IMR-90 (cell line): ENCODE data around the gene CHPF2.

Experiments used
- BHLHE40 ChIP-seq: fragments of 150-350 bp; IDR thresholded peaks from 2 replicates; pipeline ENCODE4 v1.6.1; 2016; ENCODE audit warnings: mild to moderate bottlenecking, low read depth, low read length
- CEBPB ChIP-seq: IDR thresholded peaks from 2 replicates; pipeline ENCODE4 v1.6.1; 2012; ENCODE audit warnings: low read depth, low read length, improper control_type of control experiment
- CHD1 ChIP-seq: IDR thresholded peaks from 2 replicates; pipeline ENCODE4 v1.6.1; 2012; ENCODE audit warnings: low read depth, low read length, improper control_type of control experiment
- CTCF ChIP-seq: conservative IDR thresholded peaks from 2 replicates; pipeline ENCODE4 v1.5.1; 2012; ENCODE audit warnings: mild to moderate bottlenecking, low read depth, low read length, improper control_type of control experiment
- FOS ChIP-seq: fragments of 150-350 bp; IDR thresholded peaks from 2 replicates; pipeline ENCODE4 v1.6.1; 2016; ENCODE audit warnings: low read depth, low read length
- MAFK ChIP-seq: IDR thresholded peaks from 2 replicates; pipeline ENCODE4 v1.6.1; 2012; ENCODE audit warnings: low read depth, low read length, improper control_type of control experiment
- MXI1 ChIP-seq: IDR thresholded peaks from 2 replicates; pipeline ENCODE4 v1.6.1; 2012; ENCODE audit warnings: low read depth, mild to moderate bottlenecking, low read length, moderate library complexity, borderline replicate concordance
- POLR2A ChIP-seq: IDR thresholded peaks from 2 replicates; pipeline ENCODE4 v1.6.1; 2012; ENCODE audit warnings: mild to moderate bottlenecking, low read depth, low read length
- RAD21 ChIP-seq: IDR thresholded peaks from 2 replicates; pipeline ENCODE4 v1.6.1; 2012; ENCODE audit warnings: low read length, improper control_type of control experiment
- SMC3 ChIP-seq: fragments of 150-350 bp; IDR thresholded peaks from 2 replicates; pipeline ENCODE4 v1.6.1; 2016; ENCODE audit warnings: low read depth, mild to moderate bottlenecking, antibody characterized with exemption, low read length, moderate library complexity
- TF ChIP-seq, protein P1 (sequence below): fragments of 150-350 bp; IDR thresholded peaks from 2 replicates; pipeline ENCODE4 v1.6.1; 2016; ENCODE audit warnings: low read depth, mild to moderate bottlenecking, low read length, moderate library complexity, borderline replicate concordance

- TF ChIP-seq MXI1 (no peak), CEBPB (no peak), BHLHE40 (no peak), SMC3 (no peak), CTCF (no peak), FOS (no peak), POLR2A (no peak), MAFK (no peak), RAD21 (no peak), CHD1 (no peak)
- TF ChIP-seq, protein P1, sequence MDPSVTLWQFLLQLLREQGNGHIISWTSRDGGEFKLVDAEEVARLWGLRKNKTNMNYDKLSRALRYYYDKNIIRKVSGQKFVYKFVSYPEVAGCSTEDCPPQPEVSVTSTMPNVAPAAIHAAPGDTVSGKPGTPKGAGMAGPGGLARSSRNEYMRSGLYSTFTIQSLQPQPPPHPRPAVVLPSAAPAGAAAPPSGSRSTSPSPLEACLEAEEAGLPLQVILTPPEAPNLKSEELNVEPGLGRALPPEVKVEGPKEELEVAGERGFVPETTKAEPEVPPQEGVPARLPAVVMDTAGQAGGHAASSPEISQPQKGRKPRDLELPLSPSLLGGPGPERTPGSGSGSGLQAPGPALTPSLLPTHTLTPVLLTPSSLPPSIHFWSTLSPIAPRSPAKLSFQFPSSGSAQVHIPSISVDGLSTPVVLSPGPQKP: no peak
Measured at GRCh38 chr7:151264615-151265014, 32.3 kb downstream of the CHPF2 start.
